ENCODE results near the gene TRIM25.

Gene TRIM25

GRCh38 chr17:56903560-56903959 is 10.3 kb downstream of the TRIM25 start:
- Histone ChIP-seq H2AFZ (ENCODE audit: low read depth, low read length) (no peak overlapping the region), H4K20me1 (ENCODE audit: insufficient read depth, low read length) (peaks cover 8% of the 10 kb centered on the region), H3K9me3 (ENCODE audit: insufficient read depth, low read length, severe bottlenecking) (no peaks in the 10 kb centered on the region), H3K27ac (ENCODE audit: low read length) (no peak overlapping the region), H3K27me3 (ENCODE audit: insufficient read depth, low read length, poor library complexity) (no peaks in the 10 kb centered on the region), H3K4me1 (ENCODE audit: insufficient read depth, low read length) (no peaks in the 10 kb centered on the region), H3K4me3 (ENCODE audit: low read depth in 1 of 2, low read length in 2 of 2) (no peak overlapping the region), H3K9ac (ENCODE audit: low read depth, low read length) (no peak overlapping the region), H3K36me3 (ENCODE audit: insufficient read depth, low read length) (peaks cover 95% of the 10 kb centered on the region), H3K4me2 (ENCODE audit: insufficient read depth, low read length) (no peak overlapping the region), H3K79me2 (ENCODE audit: insufficient read depth, low read length) (peaks cover 7% of the 10 kb centered on the region)
- TF ChIP-seq EZH2 (IDR thresholded peaks at IDR 0.05; ENCODE audit: borderline replicate concordance, low read depth, low read length, severe bottlenecking) = no peak
- TF ChIP-seq, protein P1, sequence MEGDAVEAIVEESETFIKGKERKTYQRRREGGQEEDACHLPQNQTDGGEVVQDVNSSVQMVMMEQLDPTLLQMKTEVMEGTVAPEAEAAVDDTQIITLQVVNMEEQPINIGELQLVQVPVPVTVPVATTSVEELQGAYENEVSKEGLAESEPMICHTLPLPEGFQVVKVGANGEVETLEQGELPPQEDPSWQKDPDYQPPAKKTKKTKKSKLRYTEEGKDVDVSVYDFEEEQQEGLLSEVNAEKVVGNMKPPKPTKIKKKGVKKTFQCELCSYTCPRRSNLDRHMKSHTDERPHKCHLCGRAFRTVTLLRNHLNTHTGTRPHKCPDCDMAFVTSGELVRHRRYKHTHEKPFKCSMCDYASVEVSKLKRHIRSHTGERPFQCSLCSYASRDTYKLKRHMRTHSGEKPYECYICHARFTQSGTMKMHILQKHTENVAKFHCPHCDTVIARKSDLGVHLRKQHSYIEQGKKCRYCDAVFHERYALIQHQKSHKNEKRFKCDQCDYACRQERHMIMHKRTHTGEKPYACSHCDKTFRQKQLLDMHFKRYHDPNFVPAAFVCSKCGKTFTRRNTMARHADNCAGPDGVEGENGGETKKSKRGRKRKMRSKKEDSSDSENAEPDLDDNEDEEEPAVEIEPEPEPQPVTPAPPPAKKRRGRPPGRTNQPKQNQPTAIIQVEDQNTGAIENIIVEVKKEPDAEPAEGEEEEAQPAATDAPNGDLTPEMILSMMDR (IDR thresholded peaks at IDR 0.05; ENCODE audit: borderline replicate concordance, extremely low read depth, low read length, poor library complexity, severe bottlenecking) = no peak
- ATAC-seq (ENCODE audit: insufficient read depth, low read depth) (no peak), DNase-seq (no peak)

DNA sequence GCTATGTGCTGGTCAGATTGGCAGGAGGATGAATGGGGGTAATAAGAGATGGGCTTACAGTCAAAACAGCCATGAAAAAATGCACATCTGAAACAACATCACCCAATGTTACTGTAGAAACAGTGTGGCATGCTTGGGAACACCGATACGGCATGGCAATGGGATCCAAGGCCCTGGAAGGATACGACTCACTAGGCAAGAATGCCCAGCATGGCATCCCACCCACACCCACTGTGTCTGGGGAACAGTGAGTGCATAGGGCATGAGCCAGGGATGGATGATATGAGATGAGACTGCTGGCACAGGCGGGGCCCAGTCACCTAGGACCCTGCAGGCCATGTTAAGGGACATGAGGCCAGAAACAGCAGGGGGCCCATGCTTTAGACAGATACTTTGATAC is 11.5 kb downstream of the TRIM25 start:
- Histone ChIP-seq H3K27ac (ENCODE audit: low read length) (no peak overlapping the region), H2AFZ (ENCODE audit: low read depth, low read length) (no peak overlapping the region), H3K4me1 (ENCODE audit: insufficient read depth, low read length) (no peaks in the 10 kb centered on the region), H3K36me3 (ENCODE audit: insufficient read depth, low read length) (peaks cover 95% of the 10 kb centered on the region), H3K79me2 (ENCODE audit: insufficient read depth, low read length) (peaks cover 4% of the 10 kb centered on the region; the same call in 1 of the 2 replicates), H3K9ac (ENCODE audit: low read depth, low read length) (no peak overlapping the region), H3K27me3 (ENCODE audit: insufficient read depth, low read length, poor library complexity) (no peaks in the 10 kb centered on the region), H3K9me3 (ENCODE audit: insufficient read depth, low read length, severe bottlenecking) (no peaks in the 10 kb centered on the region), H3K4me3 (ENCODE audit: low read depth in 1 of 2, low read length in 2 of 2) (no peak overlapping the region), H4K20me1 (ENCODE audit: insufficient read depth, low read length) (peaks cover 5% of the 10 kb centered on the region), H3K4me2 (ENCODE audit: insufficient read depth, low read length) (no peak overlapping the region)
- DNase-seq = no peak
- ATAC-seq (ENCODE audit: insufficient read depth, low read depth) = no peak
- no peak for TF ChIP-seq EZH2 (IDR thresholded peaks at IDR 0.05; ENCODE audit: borderline replicate concordance, low read depth, low read length, severe bottlenecking)
- TF ChIP-seq, protein P1 (IDR thresholded peaks at IDR 0.05; ENCODE audit: borderline replicate concordance, extremely low read depth, low read length, poor library complexity, severe bottlenecking) = no peak

DNA sequence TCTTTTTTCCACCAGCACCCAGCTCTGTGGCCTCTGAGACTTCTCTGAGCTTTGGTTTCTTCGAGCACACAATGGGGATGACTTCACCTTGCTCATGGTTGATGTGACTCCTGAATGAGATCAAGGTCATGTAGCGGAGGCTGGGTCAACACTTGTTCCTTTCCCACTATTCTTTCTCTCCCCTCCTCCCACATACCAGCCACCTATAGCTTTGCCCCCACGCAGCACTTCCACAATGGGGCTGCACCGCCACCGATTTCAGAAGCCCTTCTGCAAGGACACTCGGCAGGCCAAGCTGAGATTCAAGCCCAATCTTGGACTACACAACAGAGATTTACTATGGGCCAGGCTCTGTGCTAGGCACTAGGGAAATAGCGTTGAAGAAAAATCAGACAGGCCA is 14.4 kb downstream of the TRIM25 start:
- Histone ChIP-seq H3K4me1 (ENCODE audit: insufficient read depth, low read length) (no peaks in the 10 kb centered on the region), H2AFZ (ENCODE audit: low read depth, low read length) (no peak overlapping the region), H3K79me2 (ENCODE audit: insufficient read depth, low read length) (no peaks in the 10 kb centered on the region), H3K36me3 (ENCODE audit: insufficient read depth, low read length) (peaks cover 99% of the 10 kb centered on the region), H3K9ac (ENCODE audit: low read depth, low read length) (no peak overlapping the region), H3K4me3 (ENCODE audit: low read depth in 1 of 2, low read length in 2 of 2) (no peak overlapping the region), H3K4me2 (ENCODE audit: insufficient read depth, low read length) (no peak overlapping the region), H3K27ac (ENCODE audit: low read length) (no peak overlapping the region), H3K9me3 (ENCODE audit: insufficient read depth, low read length, severe bottlenecking) (no peaks in the 10 kb centered on the region), H4K20me1 (ENCODE audit: insufficient read depth, low read length) (peaks cover 5% of the 10 kb centered on the region), H3K27me3 (ENCODE audit: insufficient read depth, low read length, poor library complexity) (no peaks in the 10 kb centered on the region)
- DNase-seq (no peak), ATAC-seq (ENCODE audit: insufficient read depth, low read depth) (no peak)
- TF ChIP-seq, protein P1 (IDR thresholded peaks at IDR 0.05; ENCODE audit: borderline replicate concordance, extremely low read depth, low read length, poor library complexity, severe bottlenecking) = no peak
- TF ChIP-seq EZH2 (IDR thresholded peaks at IDR 0.05; ENCODE audit: borderline replicate concordance, low read depth, low read length, severe bottlenecking) = no peak

DNA sequence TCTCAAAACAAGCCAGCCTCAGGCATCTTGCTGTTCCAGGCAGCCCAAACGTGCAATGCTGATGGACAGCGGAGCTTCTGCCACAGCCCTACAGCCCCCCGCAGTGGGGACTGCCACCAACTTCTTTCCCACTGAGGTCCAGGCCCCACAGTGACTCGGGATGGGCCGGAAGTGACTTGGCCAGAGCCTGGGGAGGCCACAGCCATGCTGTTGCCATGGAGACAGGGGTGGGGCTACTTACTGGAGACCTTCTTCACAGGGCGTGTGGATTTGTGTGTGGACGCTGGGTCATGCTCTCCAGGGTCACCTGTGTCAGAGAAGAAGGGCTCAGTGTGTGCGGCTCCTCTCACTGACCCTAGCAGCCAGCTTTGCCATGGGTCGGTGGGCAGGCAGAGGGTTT is 15.0 kb downstream of the TRIM25 start:
- DNase-seq (no peak), ATAC-seq (ENCODE audit: insufficient read depth, low read depth) (no peak)
- no peaks in the 10 kb centered on the region for H3K27me3 ChIP-seq (ENCODE audit: insufficient read depth, low read length, poor library complexity)
- no peak overlapping the region for H3K9ac ChIP-seq (ENCODE audit: low read depth, low read length)
- H3K79me2 ChIP-seq (ENCODE audit: insufficient read depth, low read length) = no peaks in the 10 kb centered on the region
- peaks cover 97% of the 10 kb centered on the region for H3K36me3 ChIP-seq (ENCODE audit: insufficient read depth, low read length)
- TF ChIP-seq, protein P1 (IDR thresholded peaks at IDR 0.05; ENCODE audit: borderline replicate concordance, extremely low read depth, low read length, poor library complexity, severe bottlenecking) = no peak
- no peak for TF ChIP-seq EZH2 (IDR thresholded peaks at IDR 0.05; ENCODE audit: borderline replicate concordance, low read depth, low read length, severe bottlenecking)
- no peak overlapping the region for H3K4me2 ChIP-seq (ENCODE audit: insufficient read depth, low read length)
- H2AFZ ChIP-seq (ENCODE audit: low read depth, low read length) = no peak overlapping the region
- no peaks in the 10 kb centered on the region for H3K4me1 ChIP-seq (ENCODE audit: insufficient read depth, low read length)
- H4K20me1 ChIP-seq (ENCODE audit: insufficient read depth, low read length) = peaks cover 5% of the 10 kb centered on the region
- H3K4me3 ChIP-seq (ENCODE audit: low read depth in 1 of 2, low read length in 2 of 2) = no peak overlapping the region
- H3K27ac ChIP-seq (ENCODE audit: low read length) = no peak overlapping the region
- no peaks in the 10 kb centered on the region for H3K9me3 ChIP-seq (ENCODE audit: insufficient read depth, low read length, severe bottlenecking)

All from DND-41 (cell line).